ENCODE measurements around the gene C9orf72. TPM values are rescaled to one million over a fixed set of nuclear protein-coding genes. Genes with fewer than 3 reads are reported as not detected.

C9orf72 gene
- total and polyA plus RNA-seq, 2 of the 13 experiments (the other 11 are each of a cell fraction or from before 2014, with no cell fraction given), result 3.1 to 5.9 TPM

DNA sequence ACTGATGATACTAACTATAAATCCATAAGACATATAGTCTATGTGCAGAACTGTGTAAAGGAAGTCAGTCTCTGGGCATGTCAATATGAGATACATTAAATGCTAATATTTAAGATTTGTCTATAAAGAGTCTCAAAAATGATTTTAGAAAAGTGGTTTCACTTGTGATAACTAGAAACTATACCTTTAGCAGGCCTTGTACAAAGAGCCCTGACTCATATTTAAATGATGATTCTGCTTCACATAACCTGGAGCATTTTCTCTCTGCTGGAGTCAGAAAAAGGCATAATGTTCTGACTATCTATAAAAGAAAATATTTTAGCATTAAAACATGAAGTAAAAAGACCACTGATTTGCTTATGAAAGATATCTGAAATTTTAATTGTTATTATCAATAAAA lies 15.0 kb downstream of the C9orf72 start:
- FAIRE-seq (no peak), DNase-seq (ENCODE audit: low spot score) (no peak), ATAC-seq (no peak)
- POLR2A ChIA-PET, result no interaction called here
- Histone ChIP-seq H3K79me2 (ENCODE audit: insufficient read depth, low read length) (no peaks in the 10 kb centered on the region), H3K4me1 (ENCODE audit: insufficient read depth, low read length) (no peaks in the 10 kb centered on the region), H2AFZ (ENCODE audit: low read length) (no peak overlapping the region), H4K20me1 (ENCODE audit: insufficient read depth, low read length) (no peaks in the 10 kb centered on the region), H3K27ac (ENCODE audit: extremely low read length, insufficient read depth, low read length) (no peak overlapping the region), H3K9me3 (ENCODE audit: low read length) (no peaks in the 10 kb centered on the region), H3K9ac (ENCODE audit: insufficient read depth, low read depth, low read length) (no peak overlapping the region), H3K4me3 (replicated peaks in 1 of 3; ENCODE audit: insufficient read depth in 1 of 3, low read depth in 2 of 3, low read length in 3 of 3) (no peak overlapping the region), H3K27me3 (ENCODE audit: control insufficient read depth in 1 of 2, insufficient read depth in 2 of 2, low read length in 2 of 2) (no peaks in the 10 kb centered on the region), H3K4me2 (ENCODE audit: low read depth, low read length) (no peak overlapping the region), H3K36me3 (replicated peaks in 1 of 2; ENCODE audit: control insufficient read depth in 1 of 2, insufficient read depth in 2 of 2, low read length in 2 of 2) (peaks cover 0 to 6% of the 10 kb centered on the region in 2 experiments; a peak in 1 of 5 replicates)
- CTCF ChIA-PET (ENCODE audit: low intra/inter-chr PET ratio, low total read pairs), result no interaction called here
- intact Hi-C loops (cut with micrococcal nuclease; ENCODE audit: unreplicated experiment) (no loop called here), in situ Hi-C loops (cut with HindIII; ENCODE audit: extremely low pct_ligation_motif_present, low pct_unique_long_range_greater_than_20kb) (no loop called here)
- no peak for TF ChIP-seq HNRNPH1 (optimal IDR thresholded peaks at IDR 0.05; ENCODE audit: low read depth, low read length)
- TF ChIP-seq ZNF230 (CRISPR knock-in tag; IDR thresholded peaks at IDR 0.05), result no peak
- TF ChIP-seq ZNF713 (CRISPR knock-in tag; IDR thresholded peaks at IDR 0.05), result no peak
- BruUV-seq (replicated peaks), result no TSS peak

DNA sequence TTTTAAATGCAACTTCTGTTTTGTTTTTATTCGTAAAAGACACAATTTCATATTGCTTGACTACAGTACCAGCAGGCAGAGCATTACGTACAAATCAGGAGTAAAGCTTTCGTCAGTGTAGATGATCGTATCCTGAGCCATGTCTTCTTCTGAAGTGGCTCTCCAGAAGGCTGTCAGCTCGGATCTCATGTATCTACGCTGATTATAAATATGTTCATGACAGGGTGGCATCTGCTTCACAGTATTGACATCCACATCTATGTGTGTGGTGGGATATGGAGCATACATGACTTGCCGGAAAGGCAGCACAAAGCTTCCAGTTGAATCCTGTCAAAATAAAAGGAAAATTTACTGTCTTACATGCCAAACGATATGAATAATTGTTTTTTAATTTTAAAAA lies 16.8 kb downstream of the C9orf72 start:
- Histone ChIP-seq H3K27ac (ENCODE audit: extremely low read length, insufficient read depth, low read length) (no peak overlapping the region), H3K4me1 (ENCODE audit: insufficient read depth, low read length) (no peaks in the 10 kb centered on the region), H3K9ac (ENCODE audit: insufficient read depth, low read depth, low read length) (no peak overlapping the region), H3K4me3 (replicated peaks in 1 of 3; ENCODE audit: insufficient read depth in 1 of 3, low read depth in 2 of 3, low read length in 3 of 3) (no peak overlapping the region), H2AFZ (ENCODE audit: low read length) (no peak overlapping the region), H3K79me2 (ENCODE audit: insufficient read depth, low read length) (no peaks in the 10 kb centered on the region), H3K27me3 (ENCODE audit: control insufficient read depth in 1 of 2, insufficient read depth in 2 of 2, low read length in 2 of 2) (no peaks in the 10 kb centered on the region), H3K4me2 (ENCODE audit: low read depth, low read length) (no peak overlapping the region), H4K20me1 (ENCODE audit: insufficient read depth, low read length) (no peaks in the 10 kb centered on the region), H3K9me3 (ENCODE audit: low read length) (no peaks in the 10 kb centered on the region), H3K36me3 (replicated peaks in 1 of 2; ENCODE audit: control insufficient read depth in 1 of 2, insufficient read depth in 2 of 2, low read length in 2 of 2) (peaks cover 0 to 6% of the 10 kb centered on the region in 2 experiments; a peak in 1 of 5 replicates)
- no peak for ATAC-seq
- CTCF ChIA-PET (ENCODE audit: low intra/inter-chr PET ratio, low total read pairs), result no interaction called here
- WGBS (ENCODE audit: low lambda C conversion rate), result 95% methylated on average over 8 of the region's 8 CpGs
- in situ Hi-C loops (cut with HindIII; ENCODE audit: extremely low pct_ligation_motif_present, low pct_unique_long_range_greater_than_20kb), result no loop called here
- FAIRE-seq, result no peak
- POLR2A ChIA-PET, result no interaction called here
- no peak for DNase-seq (ENCODE audit: low spot score)
- TF ChIP-seq, protein P1, sequence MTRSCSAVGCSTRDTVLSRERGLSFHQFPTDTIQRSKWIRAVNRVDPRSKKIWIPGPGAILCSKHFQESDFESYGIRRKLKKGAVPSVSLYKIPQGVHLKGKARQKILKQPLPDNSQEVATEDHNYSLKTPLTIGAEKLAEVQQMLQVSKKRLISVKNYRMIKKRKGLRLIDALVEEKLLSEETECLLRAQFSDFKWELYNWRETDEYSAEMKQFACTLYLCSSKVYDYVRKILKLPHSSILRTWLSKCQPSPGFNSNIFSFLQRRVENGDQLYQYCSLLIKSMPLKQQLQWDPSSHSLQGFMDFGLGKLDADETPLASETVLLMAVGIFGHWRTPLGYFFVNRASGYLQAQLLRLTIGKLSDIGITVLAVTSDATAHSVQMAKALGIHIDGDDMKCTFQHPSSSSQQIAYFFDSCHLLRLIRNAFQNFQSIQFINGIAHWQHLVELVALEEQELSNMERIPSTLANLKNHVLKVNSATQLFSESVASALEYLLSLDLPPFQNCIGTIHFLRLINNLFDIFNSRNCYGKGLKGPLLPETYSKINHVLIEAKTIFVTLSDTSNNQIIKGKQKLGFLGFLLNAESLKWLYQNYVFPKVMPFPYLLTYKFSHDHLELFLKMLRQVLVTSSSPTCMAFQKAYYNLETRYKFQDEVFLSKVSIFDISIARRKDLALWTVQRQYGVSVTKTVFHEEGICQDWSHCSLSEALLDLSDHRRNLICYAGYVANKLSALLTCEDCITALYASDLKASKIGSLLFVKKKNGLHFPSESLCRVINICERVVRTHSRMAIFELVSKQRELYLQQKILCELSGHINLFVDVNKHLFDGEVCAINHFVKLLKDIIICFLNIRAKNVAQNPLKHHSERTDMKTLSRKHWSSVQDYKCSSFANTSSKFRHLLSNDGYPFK (CRISPR knock-in tag; IDR thresholded peaks at IDR 0.05; ENCODE audit: borderline replicate concordance), result no peak
- TF ChIP-seq STAG1 (CRISPR knock-in tag; IDR thresholded peaks at IDR 0.05), result no peak
- TF ChIP-seq ZNF570 (CRISPR knock-in tag; IDR thresholded peaks at IDR 0.05; ENCODE audit: borderline replicate concordance), result no peak
- TF ChIP-seq MBD4 (IDR thresholded peaks at IDR 0.05; ENCODE audit: borderline replicate concordance, low read length), result no peak
- no peak for TF ChIP-seq ZNF333 (CRISPR knock-in tag; IDR thresholded peaks at IDR 0.05; ENCODE audit: borderline replicate concordance)
- TF ChIP-seq NFE2L1 (CRISPR knock-in tag; IDR thresholded peaks at IDR 0.05; ENCODE audit: borderline replicate concordance), result no peak
- no peak for TF ChIP-seq ZNF615 (CRISPR knock-in tag; IDR thresholded peaks at IDR 0.05; ENCODE audit: borderline replicate concordance)
- no TSS peak for BruUV-seq (replicated peaks)
- intact Hi-C loops (cut with micrococcal nuclease; ENCODE audit: unreplicated experiment), result no loop called here

All from HepG2 (cell line).